GM12878 (cell line): Measurements from ENCODE around the gene LORICRIN. TPM values are rescaled to one million over a fixed set of nuclear protein-coding genes. Genes with fewer than 3 reads are reported as not detected.

Source experiments
- EGR1 ChIP-seq, 2 experiments: IDR thresholded peaks; 1 replicate in 1 of 2; 2 replicates in 1 of 2; pipeline ENCODE4 v1.6.1; 2011 to 2012; ENCODE audit warnings: low read depth in 2 of 2, low read length in 2 of 2, borderline replicate concordance in 1 of 2, mild to moderate bottlenecking in 1 of 2, moderate library complexity in 1 of 2
- IKZF1 ChIP-seq: fragments of 450-650 bp; conservative IDR thresholded peaks from 2 replicates; pipeline ENCODE4 v1.6.1; 2017; ENCODE audit warnings: antibody characterized with exemption, mild to moderate bottlenecking
- NBN ChIP-seq: fragments of 450-650 bp; IDR thresholded peaks from 2 replicates; pipeline ENCODE4 v1.6.1; 2016
- RBBP5 ChIP-seq: fragments of 200-600 bp; sonication (generic); conservative IDR thresholded peaks from 2 replicates; pipeline ENCODE4 v1.6.1; 2016
- SIX5 ChIP-seq: IDR thresholded peaks from 2 replicates; pipeline ENCODE4 v1.6.1; 2011; ENCODE audit warnings: mild to moderate bottlenecking, low read depth, low read length, moderate library complexity; ENCODE audit not compliant: severe bottlenecking
- SREBF1 ChIP-seq: IDR thresholded peaks from 2 replicates; pipeline ENCODE4 v1.6.1; 2012; ENCODE audit warnings: mild to moderate bottlenecking, low read length
- SRF ChIP-seq, 2 experiments: IDR thresholded peaks; 2 replicates each; pipeline ENCODE4 v1.6.1; 2011; ENCODE audit warnings: low read depth in 2 of 2, low read length in 2 of 2, mild to moderate bottlenecking in 1 of 2, moderate library complexity in 1 of 2
- ZNF384 ChIP-seq: IDR thresholded peaks from 2 replicates; pipeline ENCODE4 v1.6.1; 2012; ENCODE audit warnings: low read depth, mild to moderate bottlenecking, low read length, improper control_type of control experiment, borderline replicate concordance
- polyA plus RNA-seq, 11 experiments: library from polyadenylated mRNA; depleted of rRNA in 4 of 11; unstranded in 6 of 11; stranded (reverse) in 5 of 11; fragments of >200 nt; fragmentation: Nextera tagmentation in 4 of 11; fragmentation: Illumina TruSeq in 1 of 11; extraction: Ambion mirVana in 4 of 11; extraction: Trizol in 1 of 11; gene quantifications; 1 replicate in 1 of 11; 2 replicates in 10 of 11; pipeline versions ENCODE4 v1.2.1 to v1.2.3, GENCODE V29; 2011 to 2016; ENCODE audit warnings: inconsistent platforms in 2 of 11, missing spikeins in 2 of 11, low read depth in 1 of 11
- total RNA-seq, 4 experiments: library from RNA; depleted of rRNA in 3 of 4; stranded (reverse); fragments of >200 nt in 3 of 4; fragmentation: Illumina TruSeq in 1 of 4; extraction: Trizol in 1 of 4; gene quantifications; 2 replicates each; pipeline versions ENCODE4 v1.2.1 to v1.2.3, GENCODE V29; 2013 to 2021
- TF ChIP-seq, protein P1 (sequence below): fragments of 450-650 bp; IDR thresholded peaks from 2 replicates; pipeline ENCODE4 v1.6.1; 2017; ENCODE audit warnings: mild to moderate bottlenecking
- TF ChIP-seq, protein P2 (sequence below), 3 experiments: IDR thresholded peaks in 2 of 3; conservative IDR thresholded peaks in 1 of 3; 2 replicates each; pipeline ENCODE4 v1.5.1; 2011; ENCODE audit warnings: low read depth in 3 of 3, low read length in 3 of 3, mild to moderate bottlenecking in 3 of 3, control low read depth in 2 of 3, moderate library complexity in 2 of 3, inconsistent platforms in 1 of 3, mixed read lengths in 1 of 3; ENCODE audit not compliant: control insufficient read depth in 2 of 3, insufficient read depth in 1 of 3; ENCODE audit errors: extremely low read depth in 1 of 3
- TF ChIP-seq, protein P3 (sequence below): fragments of 450-650 bp; IDR thresholded peaks from 2 replicates; pipeline ENCODE4 v1.6.1; 2017; ENCODE audit warnings: mild to moderate bottlenecking, moderate library complexity
- TF ChIP-seq, protein P4 (sequence below): IDR thresholded peaks from 2 replicates; pipeline ENCODE4 v1.6.1; 2012; ENCODE audit warnings: low read depth, low read length, improper control_type of control experiment
- TF ChIP-seq, protein P5 (sequence below): fragments of 450-650 bp; IDR thresholded peaks from 2 replicates; pipeline ENCODE4 v1.6.1; 2018; ENCODE audit warnings: borderline replicate concordance, mild to moderate bottlenecking; ENCODE audit not compliant: partially characterized antibody

The LORICRIN gene
- total and polyA plus RNA-seq, 10 of the 15 experiments (the other 5 are each of a cell fraction or from before 2014, with no cell fraction given), result 0.06 to 0.37 TPM; not detected in 8

DNA sequence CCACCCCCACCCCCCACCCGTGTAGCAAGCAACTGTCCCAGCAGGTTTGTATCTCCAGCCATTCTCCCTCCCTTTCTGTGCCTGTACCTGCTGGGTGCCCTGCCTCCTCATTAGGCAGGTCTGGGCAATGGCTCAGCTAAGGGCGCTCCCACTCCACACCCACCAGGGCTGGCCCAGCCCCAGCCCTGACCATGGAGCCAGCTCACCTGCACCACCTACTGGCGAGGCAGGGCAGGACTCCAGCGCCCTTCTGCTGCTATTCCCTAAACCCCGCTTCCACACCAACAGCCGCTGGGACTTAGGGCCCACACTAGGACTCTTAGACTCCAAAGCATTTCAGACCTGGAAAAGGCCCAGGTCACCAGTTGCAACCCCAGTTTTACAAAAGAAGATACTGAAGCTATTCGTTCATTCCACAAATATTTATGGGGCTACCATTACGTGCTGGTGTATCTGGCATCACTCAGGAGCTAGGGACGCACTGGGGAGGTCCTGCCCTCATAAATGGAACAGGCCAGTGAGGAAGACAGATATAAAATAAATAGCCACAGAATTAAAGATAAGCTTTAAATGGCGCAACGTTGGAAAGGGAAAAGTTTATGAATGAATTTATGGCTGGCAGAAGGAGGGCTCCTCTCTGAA, 29.3 kb downstream of the LORICRIN start (continued):
- TF ChIP-seq, protein P1, sequence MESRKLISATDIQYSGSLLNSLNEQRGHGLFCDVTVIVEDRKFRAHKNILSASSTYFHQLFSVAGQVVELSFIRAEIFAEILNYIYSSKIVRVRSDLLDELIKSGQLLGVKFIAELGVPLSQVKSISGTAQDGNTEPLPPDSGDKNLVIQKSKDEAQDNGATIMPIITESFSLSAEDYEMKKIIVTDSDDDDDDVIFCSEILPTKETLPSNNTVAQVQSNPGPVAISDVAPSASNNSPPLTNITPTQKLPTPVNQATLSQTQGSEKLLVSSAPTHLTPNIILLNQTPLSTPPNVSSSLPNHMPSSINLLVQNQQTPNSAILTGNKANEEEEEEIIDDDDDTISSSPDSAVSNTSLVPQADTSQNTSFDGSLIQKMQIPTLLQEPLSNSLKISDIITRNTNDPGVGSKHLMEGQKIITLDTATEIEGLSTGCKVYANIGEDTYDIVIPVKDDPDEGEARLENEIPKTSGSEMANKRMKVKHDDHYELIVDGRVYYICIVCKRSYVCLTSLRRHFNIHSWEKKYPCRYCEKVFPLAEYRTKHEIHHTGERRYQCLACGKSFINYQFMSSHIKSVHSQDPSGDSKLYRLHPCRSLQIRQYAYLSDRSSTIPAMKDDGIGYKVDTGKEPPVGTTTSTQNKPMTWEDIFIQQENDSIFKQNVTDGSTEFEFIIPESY, result peak; percentile 55; the same call in 1 of the 2 replicates
- TF ChIP-seq NBN (no peak), ZNF384 (no peak), EGR1 (IDR thresholded peaks at IDR 0.05; ENCODE audit: borderline replicate concordance in 1 of 2, low read depth in 2 of 2, low read length in 2 of 2) (no peak), SIX5 (no peak), RBBP5 (no peak), SRF (IDR thresholded peaks at IDR 0.05; ENCODE audit: low read depth in 2 of 2, low read length in 2 of 2) (no peak), IKZF1 (0 out of 2 replicates have a peak, but pooled peaks have one; percentile 18), SREBF1 (no peak)
- TF ChIP-seq, protein P2, sequence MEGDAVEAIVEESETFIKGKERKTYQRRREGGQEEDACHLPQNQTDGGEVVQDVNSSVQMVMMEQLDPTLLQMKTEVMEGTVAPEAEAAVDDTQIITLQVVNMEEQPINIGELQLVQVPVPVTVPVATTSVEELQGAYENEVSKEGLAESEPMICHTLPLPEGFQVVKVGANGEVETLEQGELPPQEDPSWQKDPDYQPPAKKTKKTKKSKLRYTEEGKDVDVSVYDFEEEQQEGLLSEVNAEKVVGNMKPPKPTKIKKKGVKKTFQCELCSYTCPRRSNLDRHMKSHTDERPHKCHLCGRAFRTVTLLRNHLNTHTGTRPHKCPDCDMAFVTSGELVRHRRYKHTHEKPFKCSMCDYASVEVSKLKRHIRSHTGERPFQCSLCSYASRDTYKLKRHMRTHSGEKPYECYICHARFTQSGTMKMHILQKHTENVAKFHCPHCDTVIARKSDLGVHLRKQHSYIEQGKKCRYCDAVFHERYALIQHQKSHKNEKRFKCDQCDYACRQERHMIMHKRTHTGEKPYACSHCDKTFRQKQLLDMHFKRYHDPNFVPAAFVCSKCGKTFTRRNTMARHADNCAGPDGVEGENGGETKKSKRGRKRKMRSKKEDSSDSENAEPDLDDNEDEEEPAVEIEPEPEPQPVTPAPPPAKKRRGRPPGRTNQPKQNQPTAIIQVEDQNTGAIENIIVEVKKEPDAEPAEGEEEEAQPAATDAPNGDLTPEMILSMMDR (IDR thresholded peaks at IDR 0.05 in 2 of 3, conservative IDR thresholded peaks at IDR 0.05 in 1 of 3; ENCODE audit: control insufficient read depth in 2 of 3, extremely low read depth in 1 of 3, insufficient read depth in 1 of 3, low read depth in 3 of 3, low read length in 3 of 3), result peak; percentile 61 to 86 (median 78)
- TF ChIP-seq, protein P3, sequence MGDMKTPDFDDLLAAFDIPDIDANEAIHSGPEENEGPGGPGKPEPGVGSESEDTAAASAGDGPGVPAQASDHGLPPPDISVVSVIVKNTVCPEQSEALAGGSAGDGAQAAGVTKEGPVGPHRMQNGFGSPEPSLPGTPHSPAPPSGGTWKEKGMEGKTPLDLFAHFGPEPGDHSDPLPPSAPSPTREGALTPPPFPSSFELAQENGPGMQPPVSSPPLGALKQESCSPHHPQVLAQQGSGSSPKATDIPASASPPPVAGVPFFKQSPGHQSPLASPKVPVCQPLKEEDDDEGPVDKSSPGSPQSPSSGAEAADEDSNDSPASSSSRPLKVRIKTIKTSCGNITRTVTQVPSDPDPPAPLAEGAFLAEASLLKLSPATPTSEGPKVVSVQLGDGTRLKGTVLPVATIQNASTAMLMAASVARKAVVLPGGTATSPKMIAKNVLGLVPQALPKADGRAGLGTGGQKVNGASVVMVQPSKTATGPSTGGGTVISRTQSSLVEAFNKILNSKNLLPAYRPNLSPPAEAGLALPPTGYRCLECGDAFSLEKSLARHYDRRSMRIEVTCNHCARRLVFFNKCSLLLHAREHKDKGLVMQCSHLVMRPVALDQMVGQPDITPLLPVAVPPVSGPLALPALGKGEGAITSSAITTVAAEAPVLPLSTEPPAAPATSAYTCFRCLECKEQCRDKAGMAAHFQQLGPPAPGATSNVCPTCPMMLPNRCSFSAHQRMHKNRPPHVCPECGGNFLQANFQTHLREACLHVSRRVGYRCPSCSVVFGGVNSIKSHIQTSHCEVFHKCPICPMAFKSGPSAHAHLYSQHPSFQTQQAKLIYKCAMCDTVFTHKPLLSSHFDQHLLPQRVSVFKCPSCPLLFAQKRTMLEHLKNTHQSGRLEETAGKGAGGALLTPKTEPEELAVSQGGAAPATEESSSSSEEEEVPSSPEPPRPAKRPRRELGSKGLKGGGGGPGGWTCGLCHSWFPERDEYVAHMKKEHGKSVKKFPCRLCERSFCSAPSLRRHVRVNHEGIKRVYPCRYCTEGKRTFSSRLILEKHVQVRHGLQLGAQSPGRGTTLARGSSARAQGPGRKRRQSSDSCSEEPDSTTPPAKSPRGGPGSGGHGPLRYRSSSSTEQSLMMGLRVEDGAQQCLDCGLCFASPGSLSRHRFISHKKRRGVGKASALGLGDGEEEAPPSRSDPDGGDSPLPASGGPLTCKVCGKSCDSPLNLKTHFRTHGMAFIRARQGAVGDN, result no peak
- TF ChIP-seq, protein P4, sequence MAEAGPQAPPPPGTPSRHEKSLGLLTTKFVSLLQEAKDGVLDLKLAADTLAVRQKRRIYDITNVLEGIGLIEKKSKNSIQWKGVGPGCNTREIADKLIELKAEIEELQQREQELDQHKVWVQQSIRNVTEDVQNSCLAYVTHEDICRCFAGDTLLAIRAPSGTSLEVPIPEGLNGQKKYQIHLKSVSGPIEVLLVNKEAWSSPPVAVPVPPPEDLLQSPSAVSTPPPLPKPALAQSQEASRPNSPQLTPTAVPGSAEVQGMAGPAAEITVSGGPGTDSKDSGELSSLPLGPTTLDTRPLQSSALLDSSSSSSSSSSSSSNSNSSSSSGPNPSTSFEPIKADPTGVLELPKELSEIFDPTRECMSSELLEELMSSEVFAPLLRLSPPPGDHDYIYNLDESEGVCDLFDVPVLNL, result no peak
- TF ChIP-seq, protein P5, sequence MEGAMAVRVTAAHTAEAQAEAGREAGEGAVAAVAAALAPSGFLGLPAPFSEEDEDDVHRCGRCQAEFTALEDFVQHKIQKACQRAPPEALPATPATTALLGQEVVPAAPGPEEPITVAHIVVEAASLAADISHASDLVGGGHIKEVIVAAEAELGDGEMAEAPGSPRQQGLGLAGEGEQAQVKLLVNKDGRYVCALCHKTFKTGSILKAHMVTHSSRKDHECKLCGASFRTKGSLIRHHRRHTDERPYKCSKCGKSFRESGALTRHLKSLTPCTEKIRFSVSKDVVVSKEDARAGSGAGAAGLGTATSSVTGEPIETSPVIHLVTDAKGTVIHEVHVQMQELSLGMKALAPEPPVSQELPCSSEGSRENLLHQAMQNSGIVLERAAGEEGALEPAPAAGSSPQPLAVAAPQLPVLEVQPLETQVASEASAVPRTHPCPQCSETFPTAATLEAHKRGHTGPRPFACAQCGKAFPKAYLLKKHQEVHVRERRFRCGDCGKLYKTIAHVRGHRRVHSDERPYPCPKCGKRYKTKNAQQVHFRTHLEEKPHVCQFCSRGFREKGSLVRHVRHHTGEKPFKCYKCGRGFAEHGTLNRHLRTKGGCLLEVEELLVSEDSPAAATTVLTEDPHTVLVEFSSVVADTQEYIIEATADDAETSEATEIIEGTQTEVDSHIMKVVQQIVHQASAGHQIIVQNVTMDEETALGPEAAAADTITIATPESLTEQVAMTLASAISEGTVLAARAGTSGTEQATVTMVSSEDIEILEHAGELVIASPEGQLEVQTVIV, result no peak
- TF ChIP-seq, all 136 proteins: peak for 5
